Measurements from ENCODE around the gene RFTN1.

RFTN1 gene

DNA sequence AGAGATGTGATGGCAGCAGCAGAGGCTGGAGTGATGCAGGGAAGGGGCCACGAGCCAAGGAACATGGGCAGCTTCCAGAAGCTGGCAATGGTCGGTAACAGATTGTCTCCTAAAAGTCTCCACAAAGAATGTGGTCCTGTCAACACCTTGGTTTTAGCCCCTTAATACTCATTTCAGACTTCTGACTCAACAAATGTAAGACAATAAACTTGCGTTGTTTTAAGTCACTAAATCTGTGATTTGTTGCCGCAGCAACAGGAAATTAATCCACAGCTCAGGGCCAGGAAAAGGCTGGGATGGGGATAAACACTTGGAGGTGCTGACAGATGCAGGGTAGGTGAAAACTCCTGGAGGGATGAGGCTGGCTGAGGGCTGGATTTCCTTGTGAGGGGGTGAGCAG lies 178.6 kb downstream of the RFTN1 start:
- no peak for DNase-seq (ENCODE audit: extremely low spot score)
- ChIA-PET POLR2A (no interaction called here), CTCF (no interaction called here)
- no peak for TF ChIP-seq ZNF384 (IDR thresholded peaks at IDR 0.05)
- TF ChIP-seq HDGF (IDR thresholded peaks at IDR 0.05; ENCODE audit: borderline replicate concordance) = no peak
- TF ChIP-seq SUZ12 (IDR thresholded peaks at IDR 0.05) = no peak
- TF ChIP-seq, protein P1, sequence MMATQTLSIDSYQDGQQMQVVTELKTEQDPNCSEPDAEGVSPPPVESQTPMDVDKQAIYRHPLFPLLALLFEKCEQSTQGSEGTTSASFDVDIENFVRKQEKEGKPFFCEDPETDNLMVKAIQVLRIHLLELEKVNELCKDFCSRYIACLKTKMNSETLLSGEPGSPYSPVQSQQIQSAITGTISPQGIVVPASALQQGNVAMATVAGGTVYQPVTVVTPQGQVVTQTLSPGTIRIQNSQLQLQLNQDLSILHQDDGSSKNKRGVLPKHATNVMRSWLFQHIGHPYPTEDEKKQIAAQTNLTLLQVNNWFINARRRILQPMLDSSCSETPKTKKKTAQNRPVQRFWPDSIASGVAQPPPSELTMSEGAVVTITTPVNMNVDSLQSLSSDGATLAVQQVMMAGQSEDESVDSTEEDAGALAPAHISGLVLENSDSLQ (IDR thresholded peaks at IDR 0.05) = no peak
- TF ChIP-seq TARDBP (IDR thresholded peaks at IDR 0.05) = no peak
- no peak for TF ChIP-seq BHLHE40 (IDR thresholded peaks at IDR 0.05; ENCODE audit: borderline replicate concordance)
- TF ChIP-seq SP1 (IDR thresholded peaks at IDR 0.05) = no peak
- TF ChIP-seq ELF4 (IDR thresholded peaks at IDR 0.05) = no peak
- TF ChIP-seq L3MBTL2 (conservative IDR thresholded peaks at IDR 0.05) = no peak
- TF ChIP-seq FOXK2 (IDR thresholded peaks at IDR 0.05) = no peak
- no peak for TF ChIP-seq CTBP1 (IDR thresholded peaks at IDR 0.05; ENCODE audit: borderline replicate concordance)
- no peak for TF ChIP-seq FOXA1 (IDR thresholded peaks at IDR 0.05)
- no peak for TF ChIP-seq ARNT (IDR thresholded peaks at IDR 0.05)
- no peak for TF ChIP-seq LEF1 (IDR thresholded peaks at IDR 0.05; ENCODE audit: borderline replicate concordance)
- TF ChIP-seq NFRKB (IDR thresholded peaks at IDR 0.05) = no peak
- no peak for TF ChIP-seq FOXM1 (IDR thresholded peaks at IDR 0.05; ENCODE audit: borderline replicate concordance)

DNA sequence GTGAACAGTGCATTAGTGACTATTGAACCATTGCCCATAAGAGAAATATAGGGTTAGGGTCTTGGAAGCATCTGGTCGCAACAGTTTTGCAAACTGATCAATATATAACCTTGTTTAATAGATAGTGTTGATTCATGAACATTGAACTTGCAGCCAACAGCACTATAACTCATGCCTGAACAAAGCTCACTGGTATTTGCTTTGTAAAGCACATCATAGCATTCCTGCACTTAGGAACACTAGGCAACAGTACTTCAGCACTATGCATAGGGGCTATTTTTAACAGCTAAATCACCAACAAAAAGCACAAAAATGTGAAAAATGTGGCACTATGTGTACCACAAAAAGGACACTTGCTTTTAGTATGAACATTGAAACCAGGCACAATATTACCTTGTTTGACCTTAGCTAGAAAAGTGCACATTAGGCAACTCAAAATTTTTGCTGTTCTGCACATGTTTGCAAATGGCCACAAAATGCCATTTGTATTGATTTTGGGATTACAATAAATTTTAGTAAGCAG lies 180.5 kb downstream of the RFTN1 start:
- no peak for TF ChIP-seq FOXA1 (IDR thresholded peaks at IDR 0.05)
- TF ChIP-seq NFRKB (IDR thresholded peaks at IDR 0.05) = no peak
- no peak for TF ChIP-seq FOXM1 (IDR thresholded peaks at IDR 0.05; ENCODE audit: borderline replicate concordance)
- TF ChIP-seq L3MBTL2 (conservative IDR thresholded peaks at IDR 0.05) = no peak
- TF ChIP-seq, protein P1 (IDR thresholded peaks at IDR 0.05) = no peak
- ChIA-PET POLR2A (no interaction called here), CTCF (no interaction called here)
- no peak for DNase-seq (ENCODE audit: extremely low spot score)

DNA sequence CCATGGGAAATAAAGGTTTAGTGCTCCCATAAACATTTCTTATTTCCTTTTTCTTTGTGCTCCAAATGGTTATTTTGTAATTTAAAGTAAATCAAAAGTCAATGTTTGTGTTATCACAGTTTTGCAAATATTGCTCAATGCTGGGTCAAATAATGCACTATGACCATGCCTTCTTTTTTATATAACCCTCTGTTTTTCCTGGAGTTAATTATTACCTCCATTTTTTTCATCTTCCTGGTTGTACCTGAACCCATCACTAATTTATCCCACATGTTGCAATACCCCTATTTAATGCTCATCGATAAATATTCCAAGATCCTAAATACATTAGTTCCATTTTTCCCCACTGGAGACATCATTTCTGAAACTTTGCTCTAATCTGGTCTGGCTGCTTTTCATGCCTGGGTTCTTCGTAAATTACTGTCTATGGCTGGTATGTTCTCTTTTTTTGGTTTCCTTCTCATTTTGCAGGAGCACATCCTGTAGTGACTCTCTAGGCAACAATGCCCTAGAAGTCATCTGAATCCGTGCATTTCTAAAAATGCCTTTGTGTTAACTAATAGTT lies 182.1 kb downstream of the RFTN1 start:
- POLR2A ChIA-PET = no interaction called here
- no peak for TF ChIP-seq NFRKB (IDR thresholded peaks at IDR 0.05)
- TF ChIP-seq BHLHE40 (IDR thresholded peaks at IDR 0.05; ENCODE audit: borderline replicate concordance) = no peak
- TF ChIP-seq ELF4 (IDR thresholded peaks at IDR 0.05) = no peak
- TF ChIP-seq CTBP1 (IDR thresholded peaks at IDR 0.05; ENCODE audit: borderline replicate concordance) = no peak
- no peak for TF ChIP-seq ARNT (IDR thresholded peaks at IDR 0.05)
- TF ChIP-seq, protein P1 (IDR thresholded peaks at IDR 0.05) = no peak
- TF ChIP-seq L3MBTL2 (conservative IDR thresholded peaks at IDR 0.05) = no peak
- TF ChIP-seq LEF1 (IDR thresholded peaks at IDR 0.05; ENCODE audit: borderline replicate concordance) = no peak
- no peak for TF ChIP-seq ZNF384 (IDR thresholded peaks at IDR 0.05)
- no peak for TF ChIP-seq TARDBP (IDR thresholded peaks at IDR 0.05)
- TF ChIP-seq FOXM1 (IDR thresholded peaks at IDR 0.05; ENCODE audit: borderline replicate concordance) = no peak
- no peak for TF ChIP-seq SP1 (IDR thresholded peaks at IDR 0.05)
- no peak for DNase-seq (ENCODE audit: extremely low spot score)
- CTCF ChIA-PET = no interaction called here

GRCh38 chr3:16330351-16330750 lies 183.1 kb downstream of the RFTN1 start:
- ChIA-PET POLR2A (no interaction called here), CTCF (no interaction called here)
- no peak for DNase-seq (ENCODE audit: extremely low spot score)
- TF ChIP-seq TARDBP (IDR thresholded peaks at IDR 0.05) = no peak
- TF ChIP-seq ARNT (IDR thresholded peaks at IDR 0.05) = no peak
- no peak for TF ChIP-seq ELF4 (IDR thresholded peaks at IDR 0.05)
- TF ChIP-seq SP1 (IDR thresholded peaks at IDR 0.05) = no peak
- no peak for TF ChIP-seq CTBP1 (IDR thresholded peaks at IDR 0.05; ENCODE audit: borderline replicate concordance)

DNA sequence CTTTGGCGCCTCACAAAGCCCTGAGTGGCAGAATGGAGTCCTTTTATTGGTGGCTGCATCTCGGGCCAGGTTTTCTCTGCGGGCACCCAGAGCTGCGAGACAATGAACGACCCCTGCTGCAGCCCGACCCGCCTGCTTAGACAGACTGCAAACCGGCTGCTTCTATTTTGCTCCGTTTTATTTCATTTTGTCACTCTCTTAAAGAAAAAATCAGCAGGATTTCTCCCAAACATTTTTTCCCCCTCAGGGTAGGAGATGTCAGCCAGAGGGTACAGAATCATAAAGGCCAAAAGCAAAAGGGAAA lies 183.7 kb downstream of the RFTN1 start:
- CTCF ChIA-PET = no interaction called here
- TF ChIP-seq HDGF (IDR thresholded peaks at IDR 0.05; ENCODE audit: borderline replicate concordance) (no peak), SP1 (IDR thresholded peaks at IDR 0.05) (no peak), NFRKB (IDR thresholded peaks at IDR 0.05) (no peak), BHLHE40 (IDR thresholded peaks at IDR 0.05; ENCODE audit: borderline replicate concordance) (no peak), L3MBTL2 (conservative IDR thresholded peaks at IDR 0.05) (no peak), FOXM1 (IDR thresholded peaks at IDR 0.05; ENCODE audit: borderline replicate concordance) (no peak), FOXK2 (IDR thresholded peaks at IDR 0.05) (no peak), TARDBP (IDR thresholded peaks at IDR 0.05) (no peak), CTBP1 (IDR thresholded peaks at IDR 0.05; ENCODE audit: borderline replicate concordance) (no peak), SUZ12 (IDR thresholded peaks at IDR 0.05) (no peak)
- POLR2A ChIA-PET = no interaction called here
- no peak for DNase-seq (ENCODE audit: extremely low spot score)

DNA sequence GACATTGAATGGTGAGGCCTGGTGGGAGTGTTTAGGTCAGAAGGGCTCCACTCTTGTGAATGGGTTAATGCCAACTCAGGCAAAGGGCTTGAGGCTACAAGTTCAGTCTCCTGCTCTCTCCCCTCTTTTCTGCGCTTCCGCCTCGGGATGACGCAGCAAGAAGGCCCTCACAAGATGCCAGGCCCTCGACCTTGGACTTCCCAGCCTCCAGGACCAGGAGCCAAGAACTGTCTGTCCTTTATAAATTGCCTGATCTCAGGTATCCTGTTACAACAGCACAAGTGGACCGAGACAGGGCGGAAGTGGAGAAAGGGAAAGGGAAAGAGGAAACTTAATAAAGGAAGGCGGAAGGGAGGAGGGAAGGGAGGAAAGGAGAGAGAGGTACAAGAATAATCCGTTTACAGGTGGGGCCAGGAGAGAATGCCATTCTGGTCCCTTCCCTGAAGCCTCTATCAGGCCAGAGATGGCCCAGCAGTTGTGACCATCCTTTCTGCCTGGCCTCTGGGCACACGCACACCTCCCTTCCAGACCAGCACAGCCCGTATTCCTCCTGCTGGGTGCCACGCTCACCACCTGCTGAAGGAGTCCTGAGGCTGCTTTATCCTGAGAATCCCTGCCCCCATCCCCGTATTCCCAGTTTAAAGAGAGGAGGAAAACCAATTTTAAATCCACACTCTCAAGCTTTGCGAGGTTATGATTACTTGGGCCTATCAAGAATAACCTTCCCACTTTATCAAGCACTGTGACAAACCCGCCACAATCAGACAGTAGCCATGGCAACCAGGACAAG lies 184.3 kb downstream of the RFTN1 start:
- ChIA-PET CTCF (no interaction called here), POLR2A (no interaction called here)
- no peak for TF ChIP-seq FOXA1 (IDR thresholded peaks at IDR 0.05)
- TF ChIP-seq, protein P1 (IDR thresholded peaks at IDR 0.05) = no peak
- TF ChIP-seq CTBP1 (IDR thresholded peaks at IDR 0.05; ENCODE audit: borderline replicate concordance) = no peak
- TF ChIP-seq ELF4 (IDR thresholded peaks at IDR 0.05) = no peak
- TF ChIP-seq FOXM1 (IDR thresholded peaks at IDR 0.05; ENCODE audit: borderline replicate concordance) = no peak
- TF ChIP-seq ARNT (IDR thresholded peaks at IDR 0.05) = no peak
- TF ChIP-seq SUZ12 (IDR thresholded peaks at IDR 0.05) = no peak
- no peak for TF ChIP-seq BHLHE40 (IDR thresholded peaks at IDR 0.05; ENCODE audit: borderline replicate concordance)
- no peak for TF ChIP-seq ZNF384 (IDR thresholded peaks at IDR 0.05)
- TF ChIP-seq FOXK2 (IDR thresholded peaks at IDR 0.05) = no peak
- TF ChIP-seq L3MBTL2 (conservative IDR thresholded peaks at IDR 0.05) = no peak
- no peak for TF ChIP-seq LEF1 (IDR thresholded peaks at IDR 0.05; ENCODE audit: borderline replicate concordance)
- TF ChIP-seq HDGF (IDR thresholded peaks at IDR 0.05; ENCODE audit: borderline replicate concordance) = no peak
- TF ChIP-seq SP1 (IDR thresholded peaks at IDR 0.05) = no peak
- no peak for TF ChIP-seq TARDBP (IDR thresholded peaks at IDR 0.05)
- no peak for TF ChIP-seq NFRKB (IDR thresholded peaks at IDR 0.05)
- no peak for DNase-seq (ENCODE audit: extremely low spot score)

All from HEK293T (cell line).